GM19468 (cell line): ENCODE data around the gene SLC15A3.

Experiments
- ATAC-seq: cut with Tn5 transposase; IDR thresholded peaks from one replicate; pipeline ENCODE4 v1.9.1; 2021; ENCODE audit warnings: mild to moderate bottlenecking, moderate library complexity, moderate number of reproducible peaks; ENCODE audit not compliant: unreplicated experiment; ENCODE audit errors: extremely low read depth

Gene SLC15A3

DNA sequence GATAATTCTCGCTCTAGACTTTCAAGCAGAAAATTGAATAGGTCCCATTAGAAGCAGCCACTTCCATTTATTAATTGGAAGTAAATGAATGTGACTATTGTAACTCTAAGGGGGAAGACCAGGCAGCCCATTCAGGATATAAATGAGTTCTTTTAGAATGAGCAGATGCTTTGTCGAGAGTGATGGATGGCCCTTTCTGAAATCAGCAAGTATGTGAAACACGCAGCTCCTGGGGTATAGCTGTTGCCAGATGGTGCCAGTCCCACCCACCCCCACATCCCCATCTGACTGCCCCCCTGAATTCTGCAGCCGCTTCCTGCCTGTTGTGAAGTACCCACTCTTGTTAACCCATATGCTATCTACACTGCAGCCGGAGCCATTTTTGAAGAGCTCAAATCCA, 3.7 kb downstream of the SLC15A3 start:
- ATAC-seq, result no peak

DNA sequence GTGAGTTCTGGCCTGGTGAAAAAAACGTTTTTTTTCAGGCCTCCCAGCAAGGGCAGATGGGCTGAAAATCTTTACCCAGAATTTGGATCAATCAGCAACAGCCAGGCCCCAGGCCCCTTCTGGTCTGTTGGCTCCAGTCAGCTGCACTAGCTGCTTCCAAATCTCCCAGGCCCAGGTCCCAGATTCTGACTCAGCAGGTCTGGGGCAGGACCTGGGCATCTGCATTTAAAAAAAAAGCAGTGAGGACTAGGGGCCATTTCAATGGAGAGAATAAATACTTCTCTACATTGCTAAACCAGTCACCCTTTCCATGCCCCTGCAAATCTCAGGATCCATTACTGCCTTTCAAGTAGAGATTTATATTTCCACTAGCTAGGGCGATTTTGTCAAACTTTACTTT, 4.3 kb downstream of the SLC15A3 start:
- ATAC-seq, result no peak

DNA sequence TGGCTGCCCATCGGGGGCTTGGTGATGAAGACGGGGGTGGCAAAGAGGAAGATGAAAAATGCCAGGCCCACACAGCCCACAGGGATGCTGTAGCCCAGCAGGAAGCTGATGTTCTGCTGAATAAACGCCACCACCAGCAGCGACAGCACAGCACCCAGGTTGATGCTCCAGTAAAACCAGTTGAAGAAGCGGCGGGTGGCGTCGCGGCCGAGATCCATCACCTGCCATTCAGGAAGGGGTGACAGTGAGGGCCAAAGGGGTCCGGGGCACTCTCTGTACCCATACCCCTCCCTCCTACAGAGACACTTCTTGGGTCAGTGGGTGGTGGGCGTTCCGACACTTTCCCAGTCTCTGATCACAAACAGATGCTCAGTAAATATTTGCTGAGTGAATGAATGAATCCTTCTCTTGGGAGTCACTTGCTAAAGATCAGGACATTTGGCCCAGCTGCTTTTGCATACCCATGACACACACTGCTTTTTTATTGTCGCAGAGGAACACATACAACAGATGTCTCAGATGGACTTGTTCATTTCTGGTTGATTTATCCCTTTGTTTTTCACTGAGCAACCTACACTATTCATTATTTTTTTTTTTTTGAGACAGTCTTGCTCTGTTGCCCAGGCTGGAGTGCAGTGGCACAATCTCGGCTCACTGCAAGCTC, 5.2 kb downstream of the SLC15A3 start:
- ATAC-seq, result no peak

- ATAC-seq, result no peak
These were observed 6.7 kb downstream of the SLC15A3 start for GRCh38 chr11:60945295-60945667.

GRCh38 chr11:60944490-60945294, 7.3 kb downstream of the SLC15A3 start:
- no peak for ATAC-seq

GRCh38 chr11:60942970-60943565, 8.9 kb downstream of the SLC15A3 start:
- no peak for ATAC-seq

DNA sequence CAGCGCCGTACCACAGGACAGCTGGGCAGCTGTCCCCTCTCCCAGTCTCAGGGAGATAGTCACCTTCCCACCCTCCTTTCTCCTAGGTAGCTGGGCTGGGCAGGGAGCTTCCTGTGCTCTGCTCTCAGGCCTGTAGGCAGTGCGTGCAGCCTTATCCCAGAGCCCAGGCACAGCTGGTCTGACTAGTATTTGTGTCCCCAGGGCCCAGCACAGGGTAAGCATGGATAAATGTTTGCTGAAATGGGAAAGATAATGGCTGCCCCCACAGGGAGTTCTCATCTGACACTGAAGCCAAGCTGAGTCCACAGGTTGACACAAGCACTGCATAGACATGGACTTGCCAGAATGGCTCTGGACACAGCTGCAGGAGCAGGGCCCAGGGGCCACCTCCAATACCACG, 9.8 kb downstream of the SLC15A3 start:
- ATAC-seq, result no peak

- ATAC-seq, result no peak
These were observed 10.4 kb downstream of the SLC15A3 start for GRCh38 chr11:60941371-60942119.

- ATAC-seq, result no peak
These were observed 12.1 kb downstream of the SLC15A3 start for GRCh38 chr11:60939855-60940254.

DNA sequence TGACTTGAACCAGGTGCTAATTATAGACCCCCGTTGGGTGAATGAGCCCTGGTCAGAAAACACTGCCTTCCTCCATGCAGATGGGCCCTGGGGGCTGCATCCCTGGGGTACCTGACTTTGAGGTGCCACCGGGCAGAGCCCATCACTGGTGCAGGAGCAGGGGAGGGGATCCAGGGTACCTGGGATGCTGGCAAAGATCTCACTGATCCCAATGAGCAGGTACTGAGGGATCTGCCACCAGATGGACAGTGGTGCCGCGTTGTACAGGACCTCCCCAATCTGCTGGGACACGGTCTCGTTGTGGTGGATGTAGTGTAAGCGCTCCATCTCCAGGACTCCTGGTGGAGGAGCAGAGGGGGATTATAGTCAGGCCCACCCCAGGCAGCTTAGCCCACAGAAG, 12.7 kb downstream of the SLC15A3 start:
- no peak for ATAC-seq

- no peak for ATAC-seq
These were observed 13.5 kb downstream of the SLC15A3 start for GRCh38 chr11:60938500-60938899.

GRCh38 chr11:60937811-60938210, 14.2 kb downstream of the SLC15A3 start:
- ATAC-seq, result no peak

DNA sequence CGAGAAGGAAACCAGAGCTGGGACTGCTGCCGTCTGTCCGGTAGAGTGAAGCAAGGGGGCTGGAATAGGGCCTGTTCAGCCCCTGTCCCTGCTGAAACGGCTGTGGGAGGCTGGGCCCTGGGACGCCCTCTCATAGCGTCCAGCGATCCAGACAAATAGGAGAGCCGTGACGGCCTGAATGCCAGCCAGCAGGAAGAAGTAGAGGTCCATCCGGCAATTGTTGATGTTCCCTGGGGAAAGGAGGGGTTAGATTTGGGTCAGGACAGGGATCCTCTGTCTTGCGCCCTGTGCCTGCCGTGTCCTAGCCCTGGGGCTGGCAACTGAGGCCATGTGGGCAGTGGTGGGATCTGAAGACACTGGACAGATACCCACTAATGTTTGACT, 14.8 kb downstream of the SLC15A3 start:
- no peak for ATAC-seq

DNA sequence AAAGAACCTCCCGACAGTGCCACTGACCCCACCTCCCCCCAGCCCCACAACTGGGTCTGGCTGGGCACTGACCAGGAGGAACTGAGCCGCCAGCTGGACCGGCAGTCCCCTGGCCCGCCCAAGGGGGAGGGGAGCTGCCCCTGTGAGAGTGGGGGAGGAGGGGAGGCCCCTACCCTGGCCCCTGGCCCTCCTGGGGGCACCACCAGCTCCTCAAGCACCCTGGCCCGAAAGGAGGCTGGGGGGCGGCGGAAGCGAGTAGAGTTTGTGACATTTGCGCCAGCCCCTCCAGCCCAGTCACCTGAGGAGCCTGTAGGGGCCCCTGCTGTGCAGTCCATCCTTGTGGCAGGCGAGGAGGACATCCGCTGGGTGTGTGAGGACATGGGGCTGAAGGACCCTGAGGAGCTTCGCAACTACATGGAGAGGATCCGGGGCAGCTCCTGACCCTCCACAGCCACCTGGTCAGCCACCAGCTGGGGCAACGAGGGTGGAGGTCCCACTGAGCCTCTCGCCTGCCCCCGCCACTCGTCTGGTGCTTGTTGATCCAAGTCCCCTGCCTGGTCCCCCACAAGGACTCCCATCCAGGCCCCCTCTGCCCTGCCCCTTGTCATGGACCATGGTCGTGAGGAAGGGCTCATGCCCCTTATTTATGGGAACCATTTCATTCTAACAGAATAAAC, 15.4 kb downstream of the SLC15A3 start:
- ATAC-seq, result no peak

DNA sequence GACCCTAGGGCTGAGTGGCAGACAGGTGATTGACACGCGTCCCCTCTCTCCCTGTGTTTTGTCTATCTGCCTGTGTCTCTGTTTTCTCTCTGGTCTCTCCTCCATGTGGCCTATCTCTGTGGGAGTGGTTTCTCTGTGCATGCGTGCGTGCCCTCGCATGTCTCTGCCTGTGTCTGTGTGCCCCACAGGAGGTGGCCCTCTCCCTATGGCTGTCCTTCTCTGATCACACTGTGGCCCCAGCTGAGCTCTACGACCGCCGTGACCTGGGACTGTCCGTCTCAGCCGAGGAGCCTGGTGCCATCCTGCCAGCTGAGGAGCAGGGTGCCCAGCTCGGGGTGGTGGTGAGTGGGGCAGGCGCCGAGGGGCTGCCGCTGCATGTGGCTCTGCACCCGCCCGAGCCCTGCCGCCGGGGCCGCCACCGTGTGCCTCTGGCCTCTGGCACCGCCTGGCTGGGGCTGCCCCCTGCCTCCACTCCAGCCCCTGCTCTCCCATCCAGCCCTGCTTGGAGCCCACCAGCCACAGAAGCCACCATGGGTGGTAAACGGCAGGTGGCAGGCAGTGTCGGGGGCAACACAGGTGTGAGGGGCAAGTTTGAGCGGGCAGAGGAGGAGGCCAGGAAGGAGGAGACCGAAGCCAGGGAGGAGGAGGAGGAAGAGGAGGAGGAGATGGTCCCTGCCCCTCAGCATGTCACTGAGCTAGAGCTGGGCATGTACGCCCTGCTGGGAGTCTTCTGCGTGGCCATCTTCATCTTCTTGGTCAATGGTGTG, 16.1 kb downstream of the SLC15A3 start:
- no peak for ATAC-seq

DNA sequence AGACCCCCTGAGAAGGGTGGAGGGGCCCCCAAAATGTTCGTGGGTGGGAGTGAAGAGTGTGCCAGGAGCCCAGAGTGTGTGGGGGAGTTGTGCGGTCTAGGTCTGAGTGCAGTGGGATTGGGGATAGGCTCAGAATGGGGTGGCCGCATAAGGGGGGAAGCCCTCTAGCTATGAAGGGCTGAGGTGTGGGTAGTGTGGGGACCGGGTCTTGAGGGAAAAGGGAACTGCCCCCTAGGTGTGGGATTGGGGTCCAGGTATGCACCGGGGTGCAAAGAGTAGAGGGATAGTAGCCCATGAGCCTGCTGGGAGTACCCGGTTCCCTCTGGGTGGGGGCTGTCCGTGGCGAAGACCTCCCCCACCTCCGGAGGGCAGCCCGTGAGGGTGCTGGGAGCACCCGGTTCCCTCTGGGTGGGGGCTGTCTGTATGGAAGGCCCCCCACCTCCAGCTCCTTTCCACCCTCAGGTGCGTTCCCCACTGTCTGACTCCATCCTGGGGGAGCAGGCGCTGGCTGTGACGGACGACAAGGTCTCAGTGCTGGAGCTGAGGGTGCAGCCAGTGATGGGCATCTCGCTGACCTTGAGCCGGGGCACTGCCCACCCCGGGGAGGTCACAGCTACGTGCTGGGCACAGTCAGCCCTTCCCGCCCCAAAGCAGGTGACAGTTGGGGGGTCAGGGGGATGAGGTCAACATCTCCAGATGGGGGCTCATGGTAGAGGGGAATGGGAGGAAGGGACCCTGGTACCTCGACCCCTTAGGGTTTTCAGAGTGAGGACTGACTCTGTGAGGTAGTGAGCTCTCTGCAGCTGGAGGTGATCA, 17.0 kb downstream of the SLC15A3 start:
- no peak for ATAC-seq

GRCh38 chr11:60934124-60934789, 17.7 kb downstream of the SLC15A3 start:
- ATAC-seq, result no peak

DNA sequence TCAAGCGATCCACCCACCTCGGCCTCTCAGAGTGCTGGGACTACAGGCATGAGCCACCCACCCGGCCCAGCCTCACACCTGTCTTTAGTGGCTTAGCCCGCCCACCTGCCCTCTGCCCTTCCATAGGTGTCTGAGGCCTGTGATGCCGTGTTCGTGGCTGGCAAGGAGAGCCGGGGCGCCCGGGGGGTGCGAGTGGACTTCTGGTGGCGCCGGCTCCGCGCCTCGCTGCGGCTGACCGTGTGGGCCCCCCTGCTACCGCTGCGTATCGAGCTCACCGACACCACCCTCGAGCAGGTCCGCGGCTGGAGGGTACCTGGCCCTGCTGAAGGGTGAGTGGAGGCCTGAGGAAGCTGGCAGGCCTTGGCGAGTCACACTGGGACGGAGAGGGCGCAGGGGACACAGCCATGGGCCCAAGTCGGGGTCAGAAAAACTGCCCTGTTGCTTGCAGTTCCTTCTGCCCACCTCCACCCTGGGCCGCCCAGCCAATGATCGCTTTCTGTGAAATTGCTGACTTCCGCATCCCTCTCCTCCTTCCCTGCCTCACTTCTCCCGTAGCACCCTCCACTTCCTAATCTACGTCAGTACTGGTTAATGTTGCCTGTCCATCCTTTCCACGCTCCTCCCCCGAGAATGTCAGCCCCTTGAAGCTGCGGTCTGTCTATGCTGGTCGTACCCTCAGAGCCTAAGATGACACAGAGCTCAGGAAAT, 18.4 kb downstream of the SLC15A3 start:
- ATAC-seq, result no peak
